ENCODE measurements around the gene HAAO. TPM values are rescaled to one million over a fixed set of nuclear protein-coding genes. Genes with fewer than 3 reads are reported as not detected.

The HAAO gene
- total and polyA plus RNA-seq, 2 experiments from 2014 or later: 2.6 to 3.2 TPM

DNA sequence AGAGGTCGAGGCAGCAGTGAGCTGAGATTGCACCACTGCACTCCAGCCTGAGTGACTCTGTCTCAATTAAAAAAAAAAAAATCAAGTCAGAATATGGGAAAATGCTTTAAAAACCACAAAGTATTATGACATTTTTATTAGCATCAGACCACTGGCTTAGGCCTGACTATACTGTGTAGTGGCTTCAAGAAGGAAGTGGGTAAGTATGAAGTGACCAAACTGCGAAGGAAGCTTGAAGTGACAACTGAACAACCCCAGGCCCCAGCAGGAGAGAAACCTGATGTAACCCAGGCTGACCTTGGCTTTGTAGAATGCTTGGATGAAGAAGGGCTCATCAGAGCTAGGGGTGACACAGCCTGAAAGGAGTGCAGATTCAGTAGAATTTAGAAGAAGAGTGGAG is 21.4 kb upstream of the HAAO start:
- Histone ChIP-seq H3K4me1 (ENCODE audit: insufficient read depth) (peaks cover 5% of the 10 kb centered on the region), H3K36me3 (ENCODE audit: insufficient read depth) (no peaks in the 10 kb centered on the region; the same call in 1 of the 2 replicates), H3F3A (replicated peaks; ENCODE audit: low read depth) (peaks cover 8% of the 10 kb centered on the region; the same call in 1 of the 2 replicates), H3K4me2 (no peak overlapping the region), H3K4me3 (no peak overlapping the region), H3K79me2 (replicated peaks; ENCODE audit: insufficient read depth) (no peaks in the 10 kb centered on the region), H3K27me3 (ENCODE audit: insufficient read depth) (no peaks in the 10 kb centered on the region), H3K9me2 (ENCODE audit: insufficient read depth) (no peaks in the 10 kb centered on the region), H2AFZ (no peak overlapping the region), H4K20me1 (replicated peaks; ENCODE audit: insufficient read depth) (no peaks in the 10 kb centered on the region), H3K27ac (ENCODE audit: low read depth) (no peak overlapping the region)
- Mint-ChIP-seq H3K27ac (no peak overlapping the region), H3K4me3 (no peak overlapping the region), H3K36me3 (ENCODE audit: low read depth) (peaks cover 13% of the 10 kb centered on the region), H3K27me3 (ENCODE audit: insufficient read depth, low read depth, poor library complexity) (peaks cover 17% of the 10 kb centered on the region), H3K9me3 (peaks cover 15% of the 10 kb centered on the region; the same call in 2 of the 3 replicates), H3K4me1 (peaks cover 7% of the 10 kb centered on the region)
- TF ChIP-seq ZNF462 (CRISPR knock-in tag; IDR thresholded peaks at IDR 0.05): no peak
- no peak for TF ChIP-seq ZNF114 (CRISPR knock-in tag; IDR thresholded peaks at IDR 0.05)
- no peak for TF ChIP-seq JUNB (IDR thresholded peaks at IDR 0.05; ENCODE audit: unreplicated experiment)
- no peak for TF ChIP-seq ETS1 (IDR thresholded peaks at IDR 0.05)
- TF ChIP-seq, protein P1, sequence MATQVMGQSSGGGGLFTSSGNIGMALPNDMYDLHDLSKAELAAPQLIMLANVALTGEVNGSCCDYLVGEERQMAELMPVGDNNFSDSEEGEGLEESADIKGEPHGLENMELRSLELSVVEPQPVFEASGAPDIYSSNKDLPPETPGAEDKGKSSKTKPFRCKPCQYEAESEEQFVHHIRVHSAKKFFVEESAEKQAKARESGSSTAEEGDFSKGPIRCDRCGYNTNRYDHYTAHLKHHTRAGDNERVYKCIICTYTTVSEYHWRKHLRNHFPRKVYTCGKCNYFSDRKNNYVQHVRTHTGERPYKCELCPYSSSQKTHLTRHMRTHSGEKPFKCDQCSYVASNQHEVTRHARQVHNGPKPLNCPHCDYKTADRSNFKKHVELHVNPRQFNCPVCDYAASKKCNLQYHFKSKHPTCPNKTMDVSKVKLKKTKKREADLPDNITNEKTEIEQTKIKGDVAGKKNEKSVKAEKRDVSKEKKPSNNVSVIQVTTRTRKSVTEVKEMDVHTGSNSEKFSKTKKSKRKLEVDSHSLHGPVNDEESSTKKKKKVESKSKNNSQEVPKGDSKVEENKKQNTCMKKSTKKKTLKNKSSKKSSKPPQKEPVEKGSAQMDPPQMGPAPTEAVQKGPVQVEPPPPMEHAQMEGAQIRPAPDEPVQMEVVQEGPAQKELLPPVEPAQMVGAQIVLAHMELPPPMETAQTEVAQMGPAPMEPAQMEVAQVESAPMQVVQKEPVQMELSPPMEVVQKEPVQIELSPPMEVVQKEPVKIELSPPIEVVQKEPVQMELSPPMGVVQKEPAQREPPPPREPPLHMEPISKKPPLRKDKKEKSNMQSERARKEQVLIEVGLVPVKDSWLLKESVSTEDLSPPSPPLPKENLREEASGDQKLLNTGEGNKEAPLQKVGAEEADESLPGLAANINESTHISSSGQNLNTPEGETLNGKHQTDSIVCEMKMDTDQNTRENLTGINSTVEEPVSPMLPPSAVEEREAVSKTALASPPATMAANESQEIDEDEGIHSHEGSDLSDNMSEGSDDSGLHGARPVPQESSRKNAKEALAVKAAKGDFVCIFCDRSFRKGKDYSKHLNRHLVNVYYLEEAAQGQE (IDR thresholded peaks at IDR 0.05; ENCODE audit: unreplicated experiment): no peak
- no peak for TF ChIP-seq ZNF331 (CRISPR knock-in tag; IDR thresholded peaks at IDR 0.05; ENCODE audit: low read depth)
- ATAC-seq (no peak), DNase-seq (ENCODE audit: low spot score) (no peak)
